Activated naive CD8-positive, alpha-beta T cell treated with anti-CD3 and anti-CD28 coated beads for 36 hours (primary cell): ENCODE data around the gene MTR. TPM values are rescaled to one million over a fixed set of nuclear protein-coding genes. Genes with fewer than 3 reads are reported as not detected.

ENCODE experiments used
- DNase-seq: peaks from one replicate; pipeline ENCODE4 v3.0.0; 2021
- H3K27ac Mint-ChIP-seq: one replicate; pipeline ENCODE4 v1.8.0; 2022; ENCODE audit warnings: mild to moderate bottlenecking, moderate library complexity, mixed read lengths
- H3K27me3 Mint-ChIP-seq: one replicate; pipeline ENCODE4 v1.8.0; 2022; ENCODE audit warnings: mild to moderate bottlenecking, mixed read lengths
- H3K36me3 Mint-ChIP-seq: one replicate; pipeline ENCODE4 v1.8.0; 2021; ENCODE audit warnings: mild to moderate bottlenecking, mixed read lengths
- H3K4me1 Mint-ChIP-seq: one replicate; pipeline ENCODE4 v1.8.0; 2021; ENCODE audit warnings: mixed read lengths
- H3K4me3 Mint-ChIP-seq: one replicate; pipeline ENCODE4 v1.8.0; 2022; ENCODE audit warnings: mild to moderate bottlenecking, moderate library complexity, mixed read lengths
- H3K9me3 Mint-ChIP-seq: one replicate; pipeline ENCODE4 v1.8.0; 2022; ENCODE audit warnings: mixed read lengths
- total RNA-seq, 2 experiments: library from RNA; stranded (reverse); gene quantifications; one replicate each; pipeline ENCODE4 v1.2.3, GENCODE V29; 2021

Gene MTR
- total RNA-seq, result 10 to 100 TPM; 60.2 to 62.8 TPM

- H3K4me3 Mint-ChIP-seq, result peak within 1 kb of the TSS; percentile 85
- peaks cover 16% of the 10 kb centered on the region for H3K36me3 Mint-ChIP-seq
- peak; percentile 95 for DNase-seq
- peak within 1 kb of the TSS; percentile 93 for H3K27ac Mint-ChIP-seq
- H3K9me3 Mint-ChIP-seq, result no peaks in the 10 kb centered on the region
- peaks cover 38% of the 10 kb centered on the region for H3K4me1 Mint-ChIP-seq
- H3K27me3 Mint-ChIP-seq, result no peaks in the 10 kb centered on the region
These were observed at the start of gene MTR for GRCh38 chr1:236795035-236795756. MTR (plus strand) TSS chr1:236795292; CDS start chr1:236795704, 412 bp downstream.

GRCh38 chr1:236746785-236747184 is 48.3 kb upstream of the MTR start:
- H3K27ac Mint-ChIP-seq, result no peak overlapping the region
- H3K27me3 Mint-ChIP-seq, result peaks cover 4% of the 10 kb centered on the region
- no peak for DNase-seq
- no peaks in the 10 kb centered on the region for H3K36me3 Mint-ChIP-seq
- no peaks in the 10 kb centered on the region for H3K4me1 Mint-ChIP-seq
- no peaks in the 10 kb centered on the region for H3K9me3 Mint-ChIP-seq
- no peak overlapping the region for H3K4me3 Mint-ChIP-seq

- Mint-ChIP-seq H3K27me3 (peaks cover 4% of the 10 kb centered on the region), H3K9me3 (no peaks in the 10 kb centered on the region), H3K4me1 (no peaks in the 10 kb centered on the region), H3K27ac (no peak overlapping the region), H3K36me3 (no peaks in the 10 kb centered on the region), H3K4me3 (no peak overlapping the region)
- no peak for DNase-seq
These were observed 47.6 kb upstream of the MTR start for GRCh38 chr1:236747311-236747985.

GRCh38 chr1:236748268-236748870 is 46.7 kb upstream of the MTR start:
- no peak overlapping the region for H3K27ac Mint-ChIP-seq
- H3K4me1 Mint-ChIP-seq, result no peaks in the 10 kb centered on the region
- H3K4me3 Mint-ChIP-seq, result no peak overlapping the region
- H3K27me3 Mint-ChIP-seq, result peaks cover 4% of the 10 kb centered on the region
- DNase-seq, result no peak
- no peaks in the 10 kb centered on the region for H3K9me3 Mint-ChIP-seq
- no peaks in the 10 kb centered on the region for H3K36me3 Mint-ChIP-seq

GRCh38 chr1:236750928-236751327 is 44.2 kb upstream of the MTR start:
- no peak overlapping the region for H3K27ac Mint-ChIP-seq
- peaks cover 4% of the 10 kb centered on the region for H3K27me3 Mint-ChIP-seq
- H3K36me3 Mint-ChIP-seq, result no peaks in the 10 kb centered on the region
- H3K9me3 Mint-ChIP-seq, result no peaks in the 10 kb centered on the region
- H3K4me1 Mint-ChIP-seq, result no peaks in the 10 kb centered on the region
- no peak overlapping the region for H3K4me3 Mint-ChIP-seq
- DNase-seq, result no peak

DNA sequence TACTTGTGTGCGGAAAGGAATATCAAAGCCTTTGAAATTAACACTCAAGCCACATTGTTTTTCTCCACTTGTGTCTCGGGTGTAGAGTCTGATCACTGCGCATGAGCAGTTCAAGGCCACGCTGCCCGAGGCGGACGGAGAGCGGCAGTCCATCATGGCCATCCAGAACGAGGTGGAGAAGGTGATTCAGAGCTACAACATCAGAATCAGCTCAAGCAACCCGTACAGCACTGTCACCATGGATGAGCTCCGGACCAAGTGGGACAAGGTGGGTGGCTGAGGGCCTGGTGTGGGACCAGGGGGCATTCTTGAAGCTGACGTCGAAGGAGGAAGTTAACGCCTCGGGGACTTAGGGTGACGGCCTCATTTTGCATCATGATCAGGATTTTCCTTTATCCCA is 43.7 kb upstream of the MTR start:
- no peak overlapping the region for H3K27ac Mint-ChIP-seq
- no peak overlapping the region for H3K4me3 Mint-ChIP-seq
- H3K36me3 Mint-ChIP-seq, result no peaks in the 10 kb centered on the region
- no peak for DNase-seq
- H3K4me1 Mint-ChIP-seq, result no peaks in the 10 kb centered on the region
- peaks cover 4% of the 10 kb centered on the region for H3K27me3 Mint-ChIP-seq
- H3K9me3 Mint-ChIP-seq, result no peaks in the 10 kb centered on the region

DNA sequence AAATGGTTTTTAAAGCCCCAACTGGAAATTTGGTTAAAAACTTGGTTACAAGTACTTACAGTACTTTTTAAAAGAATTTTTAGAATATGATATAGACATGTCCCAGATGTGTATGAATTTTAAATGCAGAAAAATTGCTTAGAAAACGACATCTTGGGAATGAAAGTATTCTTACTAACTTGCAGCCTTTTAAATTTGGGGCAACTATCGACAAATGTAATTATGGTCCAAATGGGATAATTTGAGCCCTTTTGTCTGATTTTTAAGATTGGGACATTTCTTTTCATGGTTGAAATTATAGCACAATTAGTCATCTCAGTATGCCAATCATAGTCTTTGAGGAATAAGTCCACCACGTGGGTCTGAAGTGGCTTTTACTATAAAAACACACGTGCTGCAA is 43.2 kb upstream of the MTR start:
- Mint-ChIP-seq H3K9me3 (no peaks in the 10 kb centered on the region), H3K27ac (no peak overlapping the region), H3K27me3 (peaks cover 4% of the 10 kb centered on the region), H3K4me3 (no peak overlapping the region), H3K36me3 (no peaks in the 10 kb centered on the region), H3K4me1 (no peaks in the 10 kb centered on the region)
- no peak for DNase-seq

GRCh38 chr1:236753516-236753915 is 41.6 kb upstream of the MTR start:
- no peak overlapping the region for H3K4me3 Mint-ChIP-seq
- no peaks in the 10 kb centered on the region for H3K36me3 Mint-ChIP-seq
- H3K4me1 Mint-ChIP-seq, result no peaks in the 10 kb centered on the region
- H3K27ac Mint-ChIP-seq, result no peak overlapping the region
- no peaks in the 10 kb centered on the region for H3K9me3 Mint-ChIP-seq
- DNase-seq, result no peak
- peaks cover 4% of the 10 kb centered on the region for H3K27me3 Mint-ChIP-seq

GRCh38 chr1:236753964-236754363 is 41.1 kb upstream of the MTR start:
- Mint-ChIP-seq H3K27me3 (peaks cover 4% of the 10 kb centered on the region), H3K9me3 (no peaks in the 10 kb centered on the region), H3K4me3 (no peak overlapping the region), H3K36me3 (no peaks in the 10 kb centered on the region), H3K27ac (no peak overlapping the region), H3K4me1 (no peaks in the 10 kb centered on the region)
- no peak for DNase-seq

GRCh38 chr1:236754525-236755210 is 40.4 kb upstream of the MTR start:
- DNase-seq, result no peak
- Mint-ChIP-seq H3K9me3 (no peaks in the 10 kb centered on the region), H3K36me3 (no peaks in the 10 kb centered on the region), H3K27ac (no peak overlapping the region), H3K4me1 (peaks cover 4% of the 10 kb centered on the region), H3K4me3 (no peak overlapping the region), H3K27me3 (peaks cover 4% of the 10 kb centered on the region)

GRCh38 chr1:236757640-236758039 is 37.5 kb upstream of the MTR start:
- Mint-ChIP-seq H3K9me3 (no peaks in the 10 kb centered on the region), H3K27ac (no peak overlapping the region), H3K4me1 (peaks cover 4% of the 10 kb centered on the region), H3K36me3 (no peaks in the 10 kb centered on the region), H3K4me3 (no peak overlapping the region), H3K27me3 (no peaks in the 10 kb centered on the region)
- no peak for DNase-seq

GRCh38 chr1:236759252-236759859 is 35.7 kb upstream of the MTR start:
- H3K9me3 Mint-ChIP-seq, result no peaks in the 10 kb centered on the region
- H3K36me3 Mint-ChIP-seq, result no peaks in the 10 kb centered on the region
- H3K4me3 Mint-ChIP-seq, result no peak overlapping the region
- no peak for DNase-seq
- peaks cover 4% of the 10 kb centered on the region for H3K4me1 Mint-ChIP-seq
- H3K27me3 Mint-ChIP-seq, result no peaks in the 10 kb centered on the region
- no peak overlapping the region for H3K27ac Mint-ChIP-seq

- Mint-ChIP-seq H3K27me3 (peaks cover 4% of the 10 kb centered on the region), H3K4me3 (no peak overlapping the region), H3K4me1 (peaks cover 4% of the 10 kb centered on the region), H3K36me3 (no peaks in the 10 kb centered on the region), H3K27ac (no peak overlapping the region), H3K9me3 (no peaks in the 10 kb centered on the region)
- DNase-seq, result no peak
These were observed 34.6 kb upstream of the MTR start for GRCh38 chr1:236760480-236760879.

- no peaks in the 10 kb centered on the region for H3K36me3 Mint-ChIP-seq
- no peak overlapping the region for H3K27ac Mint-ChIP-seq
- no peak overlapping the region for H3K4me3 Mint-ChIP-seq
- no peaks in the 10 kb centered on the region for H3K9me3 Mint-ChIP-seq
- peaks cover 4% of the 10 kb centered on the region for H3K4me1 Mint-ChIP-seq
- DNase-seq, result no peak
- peaks cover 5% of the 10 kb centered on the region for H3K27me3 Mint-ChIP-seq
These were observed 34.1 kb upstream of the MTR start for GRCh38 chr1:236760986-236761385.
